Smooth muscle cell of the brain vasculature (primary cell): Measurements from ENCODE around the gene CDKL1.

ENCODE experiments used
- DNase-seq: peaks from one replicate; pipeline ENCODE4 v3.0.0-alpha.2; 2012; ENCODE audit warnings: low read depth, low spot score

CDKL1 gene

DNA sequence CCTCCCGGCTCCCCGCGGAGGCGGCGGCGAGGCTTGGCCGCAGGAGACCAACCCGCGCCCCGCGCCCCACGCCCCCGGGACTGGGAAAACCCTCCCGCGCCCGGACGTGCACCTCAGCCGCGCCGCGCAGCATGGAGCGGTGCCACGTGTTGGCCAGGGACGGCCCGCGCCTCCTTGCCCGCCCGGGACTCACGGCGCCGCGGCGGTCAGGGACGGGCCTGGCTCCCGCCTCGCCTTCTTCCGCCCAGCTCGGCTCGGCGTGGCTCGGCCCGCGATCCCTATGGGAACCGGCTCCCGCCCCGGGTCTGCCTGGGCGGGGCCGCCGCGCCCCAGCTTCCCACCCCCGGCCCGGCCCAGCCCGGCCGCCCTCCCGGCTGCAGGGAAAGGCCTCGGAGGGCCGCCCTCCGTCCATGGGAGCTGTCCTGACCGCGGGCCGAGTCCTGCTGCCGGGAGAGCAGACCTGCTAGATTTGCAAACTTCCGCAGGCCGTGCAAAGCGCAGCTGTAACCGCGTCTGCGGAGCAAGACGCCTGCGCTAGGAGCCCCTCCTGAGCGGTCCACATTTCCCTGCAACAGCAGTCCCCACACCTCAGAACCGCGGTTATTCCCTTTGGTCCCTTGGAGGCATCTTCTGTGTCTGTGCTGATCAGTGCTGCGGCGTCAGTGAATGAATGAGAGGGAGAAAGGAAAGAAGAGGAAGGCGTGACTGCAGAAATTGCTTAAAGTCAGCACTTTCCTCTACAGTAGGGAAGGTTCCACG is at the start of gene CDKL1:
Gene CDKL1 (minus strand): TSS at position 251 of the 759 bp plus-strand sequence. CDS start 1,013 bp downstream, outside the sequence.
- peak; percentile 35 for DNase-seq

DNA sequence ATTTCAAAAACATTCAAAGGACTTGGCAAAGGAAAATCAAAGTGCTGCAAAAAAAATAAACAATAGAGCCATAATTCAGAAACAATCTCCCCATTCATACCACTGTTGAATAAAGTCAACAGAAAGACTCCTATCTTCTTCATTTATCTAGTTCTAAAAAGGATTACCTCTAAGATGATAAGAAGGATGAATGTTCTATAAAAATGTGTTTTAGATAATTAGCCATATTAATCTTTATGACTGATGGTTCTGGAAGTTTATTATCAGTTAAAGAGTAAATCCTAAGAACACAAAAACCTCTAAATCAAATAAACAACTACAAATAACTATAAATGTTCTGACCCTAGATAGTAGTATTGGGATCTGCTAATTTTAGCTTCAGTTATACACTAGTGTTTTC is 37.8 kb upstream of the CDKL1 start:
- no peak for DNase-seq

DNA sequence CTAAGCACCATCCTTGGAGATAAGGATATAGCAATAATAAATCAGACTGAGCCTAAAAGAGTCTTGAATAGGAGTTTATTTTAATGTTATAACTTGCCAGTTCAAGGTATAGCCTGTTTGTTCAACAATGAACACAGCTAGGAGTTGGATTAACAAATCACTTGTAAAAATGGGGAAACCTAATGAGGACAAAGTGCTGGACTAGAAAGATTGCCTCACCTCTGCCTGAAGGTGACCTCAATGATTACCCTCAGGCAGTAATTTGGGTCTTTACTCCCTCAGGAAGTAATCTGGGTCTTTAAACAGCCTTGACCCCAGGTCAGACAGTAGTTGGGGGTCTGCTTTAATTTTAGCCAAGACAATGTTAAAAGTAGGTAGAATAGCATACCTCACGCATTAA is 35.5 kb upstream of the CDKL1 start:
- DNase-seq: no peak

DNA sequence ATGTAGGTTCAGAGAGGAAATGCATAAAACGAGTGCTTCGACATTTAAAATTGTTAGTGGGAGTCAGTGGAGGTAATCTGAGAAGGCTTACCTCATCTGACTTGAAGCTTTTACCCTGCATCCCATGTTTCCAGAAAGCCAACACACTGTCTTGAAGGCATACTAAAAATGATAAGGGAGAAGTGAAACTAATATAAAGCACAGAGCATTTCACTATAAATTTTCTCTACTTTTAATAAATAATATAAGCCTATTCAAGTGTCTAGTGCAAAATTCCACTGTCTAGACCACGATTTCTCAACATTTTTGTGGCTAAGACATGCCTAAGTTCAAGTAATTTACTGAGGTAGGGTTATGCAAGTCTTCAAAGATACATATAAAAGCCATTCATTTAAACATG is 29.1 kb upstream of the CDKL1 start:
- no peak for DNase-seq

DNA sequence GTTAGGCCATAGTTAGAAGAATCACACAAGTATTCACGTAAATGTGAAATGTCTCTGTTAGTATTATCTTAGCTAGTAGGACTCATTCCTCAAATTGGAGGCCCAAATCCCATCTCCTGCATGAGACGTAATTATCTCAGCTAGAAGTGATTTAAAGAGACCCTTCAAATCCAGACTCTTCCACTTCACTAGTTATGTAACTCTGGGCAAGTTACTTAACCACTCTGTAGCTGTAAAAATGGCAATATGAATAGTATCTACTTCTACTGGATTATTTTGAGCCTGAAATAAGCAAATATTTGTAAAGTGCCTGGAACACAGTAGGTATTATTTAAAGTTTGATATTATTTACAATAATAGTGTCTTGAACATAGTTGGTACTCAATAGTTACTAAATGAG is 28.4 kb upstream of the CDKL1 start:
- no peak for DNase-seq

DNA sequence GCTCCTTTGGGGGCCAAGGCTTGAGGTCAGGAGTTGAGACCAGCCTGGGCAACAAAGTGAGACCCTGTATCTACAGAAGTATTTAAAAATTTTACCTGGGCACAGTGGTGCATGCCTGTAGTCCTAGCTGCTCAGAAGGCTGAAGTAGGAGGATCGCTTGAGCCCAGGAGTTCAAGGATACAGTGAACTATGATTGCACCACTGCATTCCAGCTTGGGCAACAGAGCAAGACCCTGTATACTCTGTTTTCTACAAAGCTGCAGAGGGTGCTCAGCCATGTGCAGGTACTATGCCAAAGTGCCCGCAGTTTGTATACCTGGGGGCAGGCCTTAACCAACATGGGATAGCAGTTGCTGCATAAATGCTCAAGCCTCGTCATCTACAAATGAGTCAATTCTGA is 26.8 kb upstream of the CDKL1 start:
- DNase-seq: no peak

DNA sequence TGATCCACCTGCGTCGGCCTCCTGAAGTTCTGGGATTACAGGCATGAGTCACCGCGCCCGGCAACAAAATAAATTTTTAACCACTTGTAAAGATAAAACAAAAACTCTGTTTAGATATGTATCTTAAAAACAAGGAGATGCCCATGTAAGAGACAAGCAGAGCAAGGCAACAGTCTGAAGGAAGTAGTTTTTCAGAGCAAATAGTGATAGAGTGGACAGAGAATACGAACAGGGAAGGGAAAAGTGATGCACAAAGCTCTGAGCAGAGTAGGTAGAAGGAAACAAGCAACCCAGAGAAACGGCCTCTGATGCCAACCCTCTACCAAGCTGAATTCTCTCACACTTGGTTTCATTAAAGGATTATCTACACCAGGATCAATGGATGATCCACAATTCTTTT is 24.8 kb upstream of the CDKL1 start:
- DNase-seq: no peak

DNA sequence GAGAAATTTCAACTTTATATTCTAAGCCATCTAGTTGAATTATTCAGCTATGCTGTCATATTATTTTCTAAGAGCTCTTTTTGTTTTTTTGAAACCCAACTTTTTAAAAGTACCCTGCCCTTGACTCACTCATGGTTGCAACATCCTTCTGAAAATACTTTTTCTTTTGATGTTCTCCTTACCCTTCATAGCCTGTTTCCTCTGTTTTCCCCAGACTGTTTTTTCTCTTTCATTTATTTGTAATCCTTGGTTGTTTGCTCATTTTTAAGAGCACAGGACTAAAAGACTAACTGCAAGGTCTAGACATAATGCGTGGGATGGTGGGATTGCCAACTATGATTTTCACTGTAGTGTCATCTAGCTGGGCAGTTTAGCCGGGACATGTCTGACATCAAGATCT is 21.2 kb upstream of the CDKL1 start:
- no peak for DNase-seq

DNA sequence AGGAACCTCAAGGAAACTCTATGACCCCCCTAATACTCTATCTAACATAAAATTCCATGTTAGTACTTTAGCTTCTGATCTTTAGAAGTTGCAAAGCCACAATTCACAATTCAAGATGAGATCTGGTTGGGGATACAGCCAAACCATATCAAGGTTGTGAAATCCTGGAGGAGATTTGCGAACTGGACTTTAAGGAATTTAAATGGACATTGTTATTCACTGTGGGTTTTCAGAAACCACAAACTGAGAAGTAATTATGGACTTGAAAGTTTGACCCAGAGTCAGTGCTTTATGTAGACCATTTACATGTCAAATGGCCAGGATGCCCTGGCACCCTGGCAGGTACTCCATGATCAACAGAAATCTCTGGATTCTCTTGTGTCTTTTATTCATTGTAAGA is 14.2 kb upstream of the CDKL1 start:
- DNase-seq: no peak

DNA sequence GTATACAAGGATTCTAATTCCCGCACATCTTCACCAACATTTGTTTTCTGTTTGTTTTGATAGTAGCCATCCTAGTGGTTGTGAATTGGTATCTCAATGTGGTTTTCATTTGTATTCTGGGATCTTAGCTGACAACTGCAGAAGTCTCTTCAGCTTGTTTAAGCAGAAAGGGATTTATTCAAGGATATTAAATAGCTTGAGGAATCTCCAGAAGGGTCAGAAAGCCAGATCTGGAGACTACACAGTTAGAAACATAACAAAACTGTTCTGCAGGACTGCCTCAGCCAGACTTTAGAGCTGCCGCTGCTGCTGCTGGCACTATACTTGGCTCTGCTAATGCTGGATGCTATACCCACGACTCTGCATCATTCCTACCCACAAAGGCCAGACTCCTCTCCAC is 13.4 kb upstream of the CDKL1 start:
- no peak for DNase-seq

DNA sequence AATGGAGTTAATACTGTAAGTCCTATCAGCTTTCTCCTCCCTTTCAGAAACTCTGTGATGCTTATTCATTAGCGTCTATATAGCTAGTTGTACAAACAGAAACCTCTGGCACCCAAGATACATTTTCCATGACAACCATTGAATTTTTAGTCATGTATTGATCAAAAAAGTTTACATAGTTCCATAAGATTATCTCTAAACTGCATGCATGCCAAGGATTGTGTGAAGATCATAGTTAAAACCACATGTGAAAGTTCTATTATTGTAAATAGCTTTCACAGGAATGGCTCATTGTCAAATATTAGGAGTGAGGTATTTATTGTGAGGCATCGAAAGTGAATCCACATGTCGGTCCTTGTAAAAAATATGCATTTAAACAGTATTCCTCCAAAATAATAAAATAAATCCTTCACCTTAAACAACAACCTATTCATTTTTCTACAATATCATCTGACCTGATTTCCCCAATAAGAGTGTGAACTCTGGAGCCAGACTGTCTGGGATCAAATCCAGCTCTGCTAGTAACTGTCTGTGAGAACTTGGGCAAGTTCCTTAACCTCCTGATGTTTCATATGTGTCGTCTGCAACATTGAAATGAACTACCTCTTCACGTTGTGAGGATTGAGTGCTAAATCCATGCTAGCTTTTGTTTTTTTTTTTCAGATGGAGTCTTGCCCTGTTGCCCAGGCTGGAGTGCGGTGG is 10.6 kb upstream of the CDKL1 start:
- DNase-seq: no peak

DNA sequence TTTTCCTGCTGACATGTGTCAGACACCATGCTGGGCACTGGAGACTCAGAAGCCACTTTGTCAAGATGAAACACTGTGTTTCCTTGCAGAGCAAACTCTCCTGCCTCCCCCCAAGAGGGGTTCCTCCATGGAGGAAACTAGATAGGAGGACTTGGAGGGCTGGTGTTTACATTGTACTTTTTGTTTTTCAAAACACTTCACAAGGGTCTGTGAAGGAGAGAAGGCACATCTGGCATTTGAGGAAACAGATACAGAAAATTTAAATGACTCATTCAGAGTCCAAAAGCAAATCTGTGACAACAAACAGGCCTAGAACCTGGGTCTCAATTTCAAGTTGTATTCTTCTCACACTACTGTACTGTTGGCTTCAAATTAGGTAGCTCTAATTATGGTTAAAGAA is 6.7 kb upstream of the CDKL1 start:
- peak; percentile 45 for DNase-seq

DNA sequence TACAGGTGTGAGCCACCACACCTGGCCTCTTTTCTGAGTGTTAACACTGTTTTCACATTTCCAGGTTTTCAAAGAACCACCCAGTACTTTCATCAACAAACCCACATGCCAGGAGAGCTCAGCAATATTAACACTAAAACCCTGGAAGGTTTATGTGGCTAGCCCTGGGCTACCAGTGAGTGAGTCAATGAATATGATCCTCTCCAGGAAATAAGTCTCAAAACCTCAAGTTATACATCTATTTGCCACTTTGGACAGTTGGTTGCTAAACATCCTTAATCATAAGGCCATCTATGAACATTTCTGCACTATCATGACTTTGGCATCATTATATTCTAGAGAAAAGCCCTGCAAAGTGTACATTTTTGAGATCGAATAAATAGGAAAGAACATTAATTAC is 6.3 kb upstream of the CDKL1 start:
- no peak for DNase-seq

DNA sequence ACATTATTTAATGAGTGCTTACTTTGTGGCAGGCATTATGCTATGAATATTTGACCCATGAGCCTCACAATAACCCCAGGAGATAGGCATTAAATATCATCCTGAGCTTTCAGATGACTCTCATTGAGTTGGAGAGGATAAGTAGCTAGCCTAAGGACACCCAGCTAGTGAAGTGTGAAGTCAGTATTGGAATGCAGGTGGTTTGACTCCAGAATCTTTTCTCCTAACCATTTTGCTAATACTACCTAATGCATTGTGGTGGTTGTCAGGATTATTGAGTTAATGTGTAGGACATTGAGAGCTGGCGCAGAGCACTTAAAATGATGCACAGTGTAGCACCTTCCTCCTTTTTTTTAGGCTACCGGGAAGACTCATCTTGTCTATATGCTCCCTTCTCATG is 3.8 kb upstream of the CDKL1 start:
- no peak for DNase-seq

DNA sequence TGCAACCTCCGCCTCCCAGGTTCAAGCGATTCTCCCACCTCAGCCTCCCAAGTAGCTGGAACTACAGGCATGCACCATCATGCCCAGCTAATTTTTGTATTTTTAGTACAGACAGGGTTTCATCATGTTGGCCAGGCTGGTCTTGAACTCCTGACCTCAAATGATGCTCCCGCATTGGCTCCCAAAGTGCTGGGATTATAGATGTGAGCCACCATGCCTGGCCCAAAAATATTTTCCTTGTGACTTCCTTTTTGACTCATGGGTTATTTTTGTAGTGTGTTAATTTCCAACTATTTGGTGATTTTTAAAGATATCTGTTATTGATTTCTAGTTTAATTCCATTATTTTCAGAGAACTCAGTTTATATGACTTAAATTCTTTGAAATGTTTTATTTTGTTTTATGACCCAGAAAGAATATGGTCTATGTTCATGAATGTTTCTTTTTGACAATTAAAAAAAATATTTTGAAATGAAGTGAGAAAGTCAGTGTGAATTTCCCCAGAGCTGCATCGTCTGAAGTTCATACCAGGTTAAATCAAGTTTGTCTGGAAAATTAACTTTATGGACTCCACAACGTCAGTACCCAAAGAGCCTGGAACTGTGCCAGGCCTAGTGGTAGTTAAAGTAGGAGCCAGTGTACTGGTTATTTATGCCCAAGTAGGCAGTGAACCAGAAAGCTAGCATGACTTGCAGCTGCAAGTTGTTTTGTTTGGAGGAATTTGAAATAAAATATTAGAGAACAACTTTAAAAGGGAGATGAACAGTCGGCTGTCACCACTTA is 2.8 kb upstream of the CDKL1 start:
- peak; percentile 39 for DNase-seq

DNA sequence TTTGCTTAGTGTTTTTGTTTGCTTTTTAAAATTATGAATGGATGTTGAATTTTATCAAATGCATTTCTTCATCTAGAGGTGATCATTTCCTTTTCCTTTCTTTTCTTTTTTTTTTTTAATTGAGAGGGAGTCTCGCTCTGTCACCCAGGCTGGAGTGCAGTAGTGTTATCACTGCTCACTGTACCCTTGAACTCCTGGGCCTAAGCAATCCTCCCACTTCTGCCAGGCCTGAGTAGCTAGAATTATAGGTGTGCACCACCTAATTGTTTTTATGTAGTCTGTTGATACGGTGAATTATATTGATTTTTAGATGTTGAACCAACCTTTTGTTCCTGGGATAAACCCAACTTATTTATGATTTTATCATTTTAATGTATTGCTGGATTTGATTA is 1.5 kb upstream of the CDKL1 start:
- DNase-seq: no peak

DNA sequence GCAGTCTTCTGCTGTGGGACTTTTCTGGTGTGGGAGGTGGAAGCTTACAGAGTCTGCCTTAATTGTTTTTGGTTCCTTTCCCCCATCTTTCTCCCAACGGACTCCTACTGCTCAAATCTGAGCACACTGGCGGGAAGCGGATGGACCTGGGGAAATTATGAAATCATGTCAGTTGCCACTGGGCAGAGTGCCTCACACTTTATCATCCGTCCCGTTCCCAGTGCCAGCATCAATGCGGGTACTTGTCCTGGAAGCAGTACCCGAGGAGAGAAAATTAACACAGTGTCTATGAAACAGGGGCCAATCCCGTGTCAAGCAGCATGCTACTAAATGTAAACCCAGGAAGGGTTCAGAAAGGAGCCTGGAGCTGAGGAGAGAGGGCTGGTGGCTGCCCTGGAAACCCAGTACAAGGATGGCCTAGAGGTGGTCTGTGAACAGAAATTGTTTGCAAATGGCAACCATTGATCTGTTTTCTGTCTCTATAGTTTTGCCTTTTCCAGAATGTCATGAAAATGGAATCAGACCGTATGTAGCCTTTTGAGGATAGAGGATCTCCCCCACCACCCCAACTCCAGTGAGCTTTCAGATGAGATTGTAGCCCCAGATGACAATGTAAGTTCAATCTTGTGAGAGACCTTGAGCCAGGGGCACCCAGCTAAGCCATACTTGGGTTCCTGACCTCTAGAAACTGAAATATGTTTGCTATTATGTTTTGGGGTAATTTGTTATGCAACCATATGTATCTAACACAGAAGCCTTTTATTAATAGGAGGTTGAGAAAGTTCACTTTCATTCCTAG is 908 bp upstream of the CDKL1 start:
- DNase-seq: no peak

DNA sequence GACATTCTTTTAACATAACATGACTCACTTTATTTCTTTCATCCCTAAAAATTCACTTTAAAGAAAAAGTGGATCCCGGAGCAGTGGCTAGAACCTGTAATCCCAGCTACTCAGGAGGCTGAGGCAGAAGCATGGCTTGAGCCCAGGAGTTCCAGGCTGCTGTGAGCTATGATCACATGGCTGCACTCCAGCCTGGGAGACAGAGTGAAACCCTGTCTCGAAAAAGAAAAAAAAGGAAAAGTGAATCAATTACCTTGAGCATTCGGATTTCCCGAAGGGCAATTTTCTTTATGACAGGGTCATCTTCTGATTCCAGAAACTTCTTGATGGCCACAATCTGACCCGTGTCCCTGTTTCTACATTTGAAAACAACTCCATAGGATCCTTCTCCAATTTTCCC is 1.2 kb downstream of the CDKL1 start:
- DNase-seq: no peak

DNA sequence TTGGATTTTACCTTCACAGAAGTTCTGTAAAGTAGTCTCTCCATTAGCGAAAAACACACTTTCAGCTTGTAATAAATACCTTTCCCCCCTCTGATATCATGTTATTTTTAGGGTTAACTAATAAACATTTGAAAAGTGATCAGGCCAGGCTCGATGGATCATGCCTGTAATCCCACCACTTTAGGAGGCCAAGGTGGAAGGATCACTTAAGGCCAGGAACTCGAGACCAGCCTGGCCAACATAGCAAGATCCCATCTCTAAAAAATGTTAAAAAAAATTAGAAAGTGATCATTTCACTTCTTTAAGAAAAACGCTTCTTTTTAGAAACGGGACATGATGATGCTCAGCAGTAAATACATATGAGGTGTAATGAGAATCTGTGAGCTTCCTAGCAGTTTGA is 2.0 kb downstream of the CDKL1 start:
- no peak for DNase-seq

DNA sequence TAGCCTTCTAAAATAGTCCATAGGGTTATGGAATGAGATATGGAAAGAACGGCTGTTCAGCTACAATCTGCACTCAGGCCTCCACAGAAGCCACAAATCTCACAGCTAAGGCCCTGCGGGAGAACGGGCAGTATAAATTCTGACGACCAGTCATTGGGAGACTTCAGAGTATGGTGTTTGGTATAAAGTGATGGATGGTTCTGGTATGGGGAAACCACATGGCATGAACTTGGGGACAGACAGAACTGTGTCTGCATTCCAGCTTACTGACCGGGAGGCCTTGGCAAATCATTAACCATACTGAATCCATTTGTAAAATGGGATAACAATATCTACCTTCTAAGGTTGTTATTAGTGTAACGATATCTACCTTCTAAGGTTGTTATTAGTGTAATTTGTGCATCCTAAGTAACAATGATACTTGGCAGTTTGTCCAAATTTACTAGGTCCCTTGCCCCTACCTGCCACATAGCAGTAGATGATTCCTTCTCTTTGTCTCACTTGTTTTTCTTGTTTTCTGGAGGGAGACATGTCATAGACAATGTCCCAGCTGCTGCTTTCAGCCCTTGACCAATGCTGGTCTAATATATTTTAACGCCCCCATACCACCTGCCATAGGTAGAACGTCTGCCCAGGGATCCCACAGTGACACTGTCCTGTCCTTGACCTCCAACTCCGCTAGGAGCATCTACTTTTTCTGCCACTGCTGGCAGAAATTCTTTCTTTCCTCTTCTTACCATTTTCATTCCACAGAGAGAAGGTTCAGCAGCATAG is 6.8 kb downstream of the CDKL1 start:
- no peak for DNase-seq
